OCI-LY7 (cell line): ENCODE measurements around the gene C2orf72. TPM values are rescaled to one million over a fixed set of nuclear protein-coding genes. Genes with fewer than 3 reads are reported as not detected.

Source experiments
- BruUV-seq: library from RNA; stranded (reverse); fragments of 400-500 nt; replicated peaks from 2 replicates; lab custom pipeline; 2021; lab: Mats Ljungman, UMichigan
- CTCF ChIA-PET: fragments of 300-600 bp; sonication (Branson Sonifier 250); formaldehyde crosslinking; loops from one replicate; lab custom pipeline; 2022; ENCODE audit warnings: antibody characterized with exemption; ENCODE audit not compliant: unreplicated experiment; lab: Charles Lee
- POLR2A ChIA-PET: fragments of 300-600 bp; sonication (Branson Sonifier 250); formaldehyde crosslinking; loops from one replicate; lab custom pipeline; 2022; ENCODE audit warnings: antibody characterized with exemption; lab: Charles Lee
- DNase-seq: peaks from one replicate; pipeline ENCODE4 v3.0.0-alpha.2; 2015; ENCODE audit warnings: low spot score
- H2AFZ ChIP-seq: fragments of 200-600 bp; sonication (generic), shearing (Covaris generic); 2 replicates; pipeline ENCODE4 v1.6.1; 2014; ENCODE audit warnings: mild to moderate bottlenecking, antibody characterized with exemption, low read length, moderate library complexity
- H3K27ac ChIP-seq: fragments of 200-600 bp; sonication (generic); 2 replicates; pipeline ENCODE4 v1.5.1; 2014; ENCODE audit warnings: mixed run types, low read depth, mild to moderate bottlenecking, moderate library complexity, low read length, inconsistent platforms; ENCODE audit not compliant: poor library complexity, severe bottlenecking
- H3K36me3 ChIP-seq: fragments of 200-600 bp; sonication (generic); 2 replicates; pipeline ENCODE4 v1.6.1; 2014; ENCODE audit warnings: mild to moderate bottlenecking, antibody characterized with exemption, low read length, moderate library complexity, mixed read lengths; ENCODE audit not compliant: insufficient read depth
- H3K4me1 ChIP-seq: fragments of 200-600 bp; sonication (generic); 2 replicates; pipeline ENCODE4 v1.5.1; 2014; ENCODE audit warnings: mild to moderate bottlenecking, low read length; ENCODE audit not compliant: insufficient read depth, poor library complexity, severe bottlenecking
- H3K4me2 ChIP-seq: fragments of 200-600 bp; sonication (generic); 2 replicates; pipeline ENCODE4 v1.6.1; 2014; ENCODE audit warnings: mild to moderate bottlenecking, low read length
- H3K4me3 ChIP-seq: fragments of 200-600 bp; sonication (generic); 2 replicates; pipeline ENCODE4 v1.5.1; 2014; ENCODE audit warnings: mild to moderate bottlenecking, low read depth, low read length; ENCODE audit not compliant: poor library complexity, severe bottlenecking
- H3K79me2 ChIP-seq: fragments of 200-600 bp; sonication (generic); 2 replicates; pipeline ENCODE4 v1.6.1; 2016; ENCODE audit warnings: low read depth, mild to moderate bottlenecking, low read length, moderate library complexity, mixed read lengths; ENCODE audit not compliant: insufficient read depth
- H3K9me2 ChIP-seq: fragments of 200-600 bp; sonication (generic); 2 replicates; pipeline ENCODE4 v1.6.1; 2016; ENCODE audit warnings: mild to moderate bottlenecking, low read length, mixed read lengths; ENCODE audit not compliant: insufficient read depth
- H3K9me3 ChIP-seq: fragments of 200-600 bp; sonication (generic); 2 replicates; pipeline ENCODE4 v1.6.1; 2014; ENCODE audit warnings: mild to moderate bottlenecking, mixed run types, low read length, mixed read lengths
- H4K20me1 ChIP-seq: fragments of 200-600 bp; sonication (generic); 2 replicates; pipeline ENCODE4 v1.6.1; 2014; ENCODE audit warnings: mild to moderate bottlenecking, antibody characterized with exemption, low read length, moderate library complexity, mixed read lengths; ENCODE audit not compliant: insufficient read depth
- EZH2phosphoT487 ChIP-seq: fragments of 200-600 bp; sonication (generic); IDR thresholded peaks from 2 replicates; pipeline ENCODE4 v1.6.1; 2018; ENCODE audit warnings: low read depth, borderline replicate concordance, mild to moderate bottlenecking, mixed run types, antibody characterized with exemption, low read length, moderate library complexity, mixed read lengths
- intact Hi-C: fragments of 100-400 bp; cut with micrococcal nuclease; formaldehyde crosslinking; loops from one replicate; pipeline ENCODE4 v1.10.0; 2022; ENCODE audit not compliant: unreplicated experiment
- total RNA-seq, 2 experiments: library from RNA; depleted of rRNA in 1 of 2; stranded (reverse); fragments of >200 nt in 1 of 2; shearing (Covaris generic) in 1 of 2; gene quantifications; 2 replicates each; pipeline ENCODE4 v1.2.3, GENCODE V29; 2014 to 2022
- TF ChIP-seq, protein P1 (sequence below): fragments of 200-600 bp; sonication (generic); conservative IDR thresholded peaks from 2 replicates; pipeline ENCODE4 v1.5.1; 2014; ENCODE audit warnings: mild to moderate bottlenecking, antibody characterized with exemption, low read length, moderate library complexity, mixed read lengths

Gene C2orf72
- total RNA-seq, 2 experiments from 2014 or later: not detected

DNA sequence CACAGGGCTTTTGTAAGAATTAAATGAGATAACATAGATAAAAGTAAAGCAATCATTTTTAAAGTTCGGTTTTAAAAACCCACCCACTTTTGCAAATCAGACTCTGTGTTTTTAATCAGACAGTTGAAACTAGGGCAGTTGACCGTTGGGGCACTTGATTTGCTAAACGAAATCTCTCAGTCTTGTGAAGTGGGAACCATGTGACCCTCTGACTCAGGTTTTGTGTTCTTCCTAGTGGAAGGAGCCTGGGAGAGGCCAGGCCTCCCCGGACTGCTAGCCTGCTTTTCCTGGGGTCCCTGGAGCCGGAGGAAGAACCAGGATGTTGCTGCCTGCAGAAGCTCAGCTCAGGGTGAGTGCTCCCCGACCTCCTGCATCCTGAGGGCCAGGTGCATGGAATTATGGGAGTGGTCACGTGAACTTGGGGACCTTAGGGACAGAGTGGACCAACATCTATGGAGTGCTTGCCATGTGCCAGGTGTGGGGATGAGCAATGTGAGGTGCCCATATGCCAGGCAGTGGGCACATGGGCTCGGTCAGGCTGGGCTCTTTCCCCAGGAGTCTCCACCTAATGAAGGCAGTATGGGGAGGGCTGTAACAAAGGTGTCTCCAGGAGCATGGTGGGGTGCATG is 3.9 kb downstream of the C2orf72 start:
- H3K9me3 ChIP-seq: no peaks in the 10 kb centered on the region
- intact Hi-C loops: no loop called here
- no peak for DNase-seq
- no peak overlapping the region for H3K27ac ChIP-seq
- H3K36me3 ChIP-seq: no peaks in the 10 kb centered on the region
- no TSS peak for BruUV-seq
- ChIA-PET CTCF (no interaction called here), POLR2A (no interaction called here)
- H3K79me2 ChIP-seq: no peaks in the 10 kb centered on the region
- no peaks in the 10 kb centered on the region for H3K9me2 ChIP-seq
- TF ChIP-seq EZH2phosphoT487: no peak
- TF ChIP-seq, protein P1, sequence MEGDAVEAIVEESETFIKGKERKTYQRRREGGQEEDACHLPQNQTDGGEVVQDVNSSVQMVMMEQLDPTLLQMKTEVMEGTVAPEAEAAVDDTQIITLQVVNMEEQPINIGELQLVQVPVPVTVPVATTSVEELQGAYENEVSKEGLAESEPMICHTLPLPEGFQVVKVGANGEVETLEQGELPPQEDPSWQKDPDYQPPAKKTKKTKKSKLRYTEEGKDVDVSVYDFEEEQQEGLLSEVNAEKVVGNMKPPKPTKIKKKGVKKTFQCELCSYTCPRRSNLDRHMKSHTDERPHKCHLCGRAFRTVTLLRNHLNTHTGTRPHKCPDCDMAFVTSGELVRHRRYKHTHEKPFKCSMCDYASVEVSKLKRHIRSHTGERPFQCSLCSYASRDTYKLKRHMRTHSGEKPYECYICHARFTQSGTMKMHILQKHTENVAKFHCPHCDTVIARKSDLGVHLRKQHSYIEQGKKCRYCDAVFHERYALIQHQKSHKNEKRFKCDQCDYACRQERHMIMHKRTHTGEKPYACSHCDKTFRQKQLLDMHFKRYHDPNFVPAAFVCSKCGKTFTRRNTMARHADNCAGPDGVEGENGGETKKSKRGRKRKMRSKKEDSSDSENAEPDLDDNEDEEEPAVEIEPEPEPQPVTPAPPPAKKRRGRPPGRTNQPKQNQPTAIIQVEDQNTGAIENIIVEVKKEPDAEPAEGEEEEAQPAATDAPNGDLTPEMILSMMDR: no peak
- H3K4me1 ChIP-seq: no peaks in the 10 kb centered on the region
- H4K20me1 ChIP-seq: no peaks in the 10 kb centered on the region
- no peak overlapping the region for H3K4me2 ChIP-seq
- H3K4me3 ChIP-seq: no peak overlapping the region
- H2AFZ ChIP-seq: no peak overlapping the region

DNA sequence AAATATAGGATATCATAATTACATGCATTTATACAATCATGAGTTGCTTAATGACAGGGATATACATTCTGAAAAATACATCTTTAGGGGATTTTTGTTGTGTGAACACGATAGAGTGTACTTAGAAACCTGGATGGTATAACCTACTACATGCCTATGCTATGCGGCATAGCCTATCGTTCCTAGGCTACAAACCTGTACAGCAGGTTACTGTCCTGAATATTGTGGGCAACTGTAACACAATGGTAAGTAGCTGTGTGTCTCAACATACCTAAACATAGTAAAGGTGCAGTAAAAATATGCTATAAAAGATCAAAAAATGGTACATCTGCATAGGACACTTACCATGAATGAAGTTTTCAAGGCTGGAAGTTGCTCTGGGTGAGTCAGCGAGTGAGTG is 6.5 kb downstream of the C2orf72 start:
- Histone ChIP-seq H2AFZ (no peak overlapping the region), H4K20me1 (no peaks in the 10 kb centered on the region), H3K27ac (no peak overlapping the region), H3K4me3 (no peak overlapping the region), H3K4me2 (no peak overlapping the region), H3K4me1 (no peaks in the 10 kb centered on the region), H3K9me2 (no peaks in the 10 kb centered on the region), H3K36me3 (no peaks in the 10 kb centered on the region), H3K79me2 (no peaks in the 10 kb centered on the region), H3K9me3 (no peaks in the 10 kb centered on the region)
- CTCF ChIA-PET: no interaction called here
- POLR2A ChIA-PET: no interaction called here
- intact Hi-C loops: no loop called here
- no TSS peak for BruUV-seq
- DNase-seq: no peak
- TF ChIP-seq EZH2phosphoT487: no peak
- TF ChIP-seq, protein P1: no peak

DNA sequence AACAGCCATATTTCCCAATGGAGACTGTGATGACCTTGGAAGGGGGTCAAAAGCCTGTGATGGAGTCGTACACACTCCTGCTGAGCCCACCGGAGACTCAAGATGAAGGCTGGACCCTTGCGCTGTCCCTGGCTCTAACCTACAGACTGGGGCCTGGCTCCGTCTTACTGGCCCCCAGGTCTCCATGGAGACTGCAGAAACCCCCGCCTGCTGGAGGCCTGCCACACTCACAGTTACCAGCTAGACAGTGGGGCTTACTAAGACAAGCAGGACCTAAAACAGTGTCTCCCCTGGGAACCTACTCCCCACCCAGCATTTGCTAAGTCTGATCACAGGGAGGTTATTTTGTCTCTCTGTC is 9.6 kb downstream of the C2orf72 start:
- ChIA-PET CTCF (no interaction called here), POLR2A (interaction anchor here (1.9 kb wide), 1 partner anchor 20 kb away, joined by 4 read pairs; no protein-coding TSS in a partner anchor)
- Histone ChIP-seq H3K79me2 (no peaks in the 10 kb centered on the region), H3K9me3 (no peaks in the 10 kb centered on the region), H4K20me1 (no peaks in the 10 kb centered on the region), H3K4me2 (no peak overlapping the region), H3K27ac (no peak overlapping the region), H2AFZ (no peak overlapping the region), H3K9me2 (no peaks in the 10 kb centered on the region), H3K36me3 (no peaks in the 10 kb centered on the region), H3K4me1 (no peaks in the 10 kb centered on the region), H3K4me3 (no peak overlapping the region)
- no TSS peak for BruUV-seq
- no peak for DNase-seq
- TF ChIP-seq, protein P1: no peak
- TF ChIP-seq EZH2phosphoT487: no peak
- intact Hi-C loops: no loop called here
